ENCODE measurements around the gene SNAI3.

SNAI3 gene

DNA sequence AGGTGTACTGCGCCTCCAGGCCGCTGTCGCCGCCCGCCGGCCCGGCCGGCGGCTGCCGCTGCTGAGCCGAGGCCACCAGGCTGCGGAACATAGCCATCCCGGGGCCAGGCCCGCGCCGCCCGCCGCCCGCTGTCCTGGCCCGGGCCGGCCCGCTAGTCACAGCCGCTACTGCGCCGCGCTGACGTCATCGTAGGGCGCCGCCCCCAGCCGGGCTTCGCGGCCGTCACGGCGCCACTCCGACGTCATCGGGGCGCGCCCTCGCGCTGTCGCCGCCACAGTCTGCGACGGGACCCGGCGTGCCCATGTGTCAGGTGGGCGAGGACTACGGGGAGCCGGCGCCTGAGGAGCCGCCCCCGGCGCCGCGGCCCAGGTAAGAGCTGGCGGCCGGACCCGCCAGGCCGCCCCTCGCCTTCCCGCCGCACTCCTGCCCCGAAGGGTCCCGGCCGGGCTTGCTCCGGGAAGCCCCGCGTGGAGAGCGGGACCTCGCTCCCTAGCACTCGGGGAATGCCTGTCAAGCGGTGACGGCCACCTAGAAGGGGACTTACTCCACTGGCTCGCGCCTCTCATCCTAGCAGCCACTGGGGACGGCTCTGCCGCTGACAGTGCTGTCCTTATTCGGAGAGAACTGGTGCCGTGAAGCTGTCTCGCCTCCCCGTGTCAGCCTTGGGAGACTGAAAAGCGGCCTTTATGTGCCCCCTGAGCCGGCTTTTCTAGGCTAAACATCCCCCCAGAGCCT, 20.1 kb upstream of the SNAI3 start, which contains the start of the genes CTU2 and RNF166:
Gene CTU2 (plus strand): TSS at position 275 of the 736 bp plus-strand sequence. CDS start 28 bp downstream, at position 303.
Gene RNF166 (minus strand): TSS at position 180 of the 736 bp plus-strand sequence. CDS start 83 bp downstream, at position 97.
- TF ChIP-seq, protein P1, sequence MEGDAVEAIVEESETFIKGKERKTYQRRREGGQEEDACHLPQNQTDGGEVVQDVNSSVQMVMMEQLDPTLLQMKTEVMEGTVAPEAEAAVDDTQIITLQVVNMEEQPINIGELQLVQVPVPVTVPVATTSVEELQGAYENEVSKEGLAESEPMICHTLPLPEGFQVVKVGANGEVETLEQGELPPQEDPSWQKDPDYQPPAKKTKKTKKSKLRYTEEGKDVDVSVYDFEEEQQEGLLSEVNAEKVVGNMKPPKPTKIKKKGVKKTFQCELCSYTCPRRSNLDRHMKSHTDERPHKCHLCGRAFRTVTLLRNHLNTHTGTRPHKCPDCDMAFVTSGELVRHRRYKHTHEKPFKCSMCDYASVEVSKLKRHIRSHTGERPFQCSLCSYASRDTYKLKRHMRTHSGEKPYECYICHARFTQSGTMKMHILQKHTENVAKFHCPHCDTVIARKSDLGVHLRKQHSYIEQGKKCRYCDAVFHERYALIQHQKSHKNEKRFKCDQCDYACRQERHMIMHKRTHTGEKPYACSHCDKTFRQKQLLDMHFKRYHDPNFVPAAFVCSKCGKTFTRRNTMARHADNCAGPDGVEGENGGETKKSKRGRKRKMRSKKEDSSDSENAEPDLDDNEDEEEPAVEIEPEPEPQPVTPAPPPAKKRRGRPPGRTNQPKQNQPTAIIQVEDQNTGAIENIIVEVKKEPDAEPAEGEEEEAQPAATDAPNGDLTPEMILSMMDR (IDR thresholded peaks at IDR 0.05) = no peak

DNA sequence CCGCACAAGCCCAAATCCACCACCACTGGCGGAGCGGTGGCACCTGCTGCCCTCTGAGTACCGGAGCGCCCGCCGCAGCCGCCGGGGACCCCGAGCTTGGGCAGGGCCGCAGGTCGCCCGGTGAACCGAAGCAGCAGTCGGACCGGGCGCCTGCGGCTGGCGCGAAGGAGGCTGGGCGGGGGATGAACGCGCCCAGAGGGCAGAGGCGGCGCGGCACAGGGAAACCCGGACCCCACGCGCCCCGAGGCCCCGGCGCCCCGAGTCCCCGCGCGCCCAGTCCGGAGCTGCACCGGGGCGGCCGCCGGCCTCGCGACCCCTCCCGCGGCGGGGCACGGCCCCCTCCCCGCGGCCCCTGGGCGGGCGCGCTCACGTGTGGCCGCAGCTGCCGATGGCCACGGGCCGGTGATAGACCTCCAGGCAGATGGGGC, 19.5 kb upstream of the SNAI3 start:
- TF ChIP-seq, protein P1 (IDR thresholded peaks at IDR 0.05) = no peak

DNA sequence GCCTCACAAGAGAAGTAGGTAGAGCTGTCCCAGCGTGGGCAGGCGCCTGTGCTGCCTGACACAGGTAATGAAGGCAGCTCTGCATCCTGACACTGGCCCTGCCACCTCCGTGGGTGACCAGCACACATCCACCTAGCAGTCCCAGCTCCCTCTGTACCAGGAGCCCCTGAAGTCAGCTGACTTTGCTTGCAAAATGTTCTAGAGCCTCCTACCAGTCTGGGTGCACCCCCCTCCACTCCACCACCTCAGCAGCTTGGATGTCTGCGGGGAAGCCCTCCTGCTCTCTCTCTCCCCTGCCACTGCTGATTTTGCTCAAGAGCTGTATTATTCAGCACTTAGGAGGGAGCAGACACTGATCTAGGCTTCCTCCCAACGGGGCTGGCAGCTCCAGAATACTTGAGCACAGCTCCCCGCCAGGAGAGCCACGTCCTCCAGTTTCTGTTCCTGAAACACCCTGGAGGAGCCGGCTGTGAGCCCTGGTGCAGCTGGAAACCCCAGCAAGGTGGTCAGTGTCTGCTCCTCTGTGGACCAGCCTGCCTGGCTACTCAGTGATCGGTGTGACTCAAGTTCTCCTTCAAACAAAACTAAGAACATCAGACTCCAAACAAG, 18.9 kb upstream of the SNAI3 start:
- TF ChIP-seq, protein P1 (IDR thresholded peaks at IDR 0.05) = no peak

DNA sequence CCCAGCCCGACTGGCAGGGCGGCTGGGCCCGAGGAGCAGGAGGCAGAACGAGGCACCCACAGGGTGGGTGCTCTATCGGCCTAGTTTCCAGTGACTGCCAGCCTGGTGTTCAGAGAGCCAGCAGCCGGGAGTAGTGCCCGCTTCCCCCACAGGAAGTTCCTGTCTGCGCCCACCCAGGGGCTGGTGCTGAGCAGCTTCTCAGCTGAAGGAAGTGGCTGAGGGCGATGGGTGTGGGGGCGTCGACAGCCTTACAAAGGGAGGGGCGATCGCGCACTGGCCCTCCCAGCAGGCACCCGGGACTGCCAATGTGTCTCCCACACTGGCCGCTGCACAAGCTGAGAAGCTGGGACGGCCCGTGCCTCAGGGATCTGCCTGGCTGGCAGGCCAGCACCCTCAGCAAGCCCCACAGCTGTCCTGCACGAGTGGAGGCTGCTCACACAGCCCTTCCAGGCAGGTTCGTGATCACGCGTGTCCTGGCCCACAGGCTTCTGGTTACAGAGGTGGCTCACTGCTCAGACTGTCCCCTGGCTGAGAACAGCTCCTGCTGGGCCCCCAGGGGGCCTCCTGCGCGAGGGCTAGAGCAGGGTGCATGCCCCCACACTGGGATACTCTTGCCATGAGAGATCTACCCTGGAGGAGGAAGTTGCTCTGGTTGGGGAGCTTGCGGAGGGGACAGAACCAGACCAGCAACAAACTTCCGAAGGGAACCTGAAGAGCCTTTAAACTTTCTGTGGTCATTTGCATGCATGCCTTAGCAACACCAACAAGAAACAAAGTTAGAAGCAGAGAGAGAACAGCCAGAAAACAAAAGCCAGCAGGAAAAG, 17.4 kb upstream of the SNAI3 start:
- TF ChIP-seq, protein P1 (IDR thresholded peaks at IDR 0.05) = no peak

DNA sequence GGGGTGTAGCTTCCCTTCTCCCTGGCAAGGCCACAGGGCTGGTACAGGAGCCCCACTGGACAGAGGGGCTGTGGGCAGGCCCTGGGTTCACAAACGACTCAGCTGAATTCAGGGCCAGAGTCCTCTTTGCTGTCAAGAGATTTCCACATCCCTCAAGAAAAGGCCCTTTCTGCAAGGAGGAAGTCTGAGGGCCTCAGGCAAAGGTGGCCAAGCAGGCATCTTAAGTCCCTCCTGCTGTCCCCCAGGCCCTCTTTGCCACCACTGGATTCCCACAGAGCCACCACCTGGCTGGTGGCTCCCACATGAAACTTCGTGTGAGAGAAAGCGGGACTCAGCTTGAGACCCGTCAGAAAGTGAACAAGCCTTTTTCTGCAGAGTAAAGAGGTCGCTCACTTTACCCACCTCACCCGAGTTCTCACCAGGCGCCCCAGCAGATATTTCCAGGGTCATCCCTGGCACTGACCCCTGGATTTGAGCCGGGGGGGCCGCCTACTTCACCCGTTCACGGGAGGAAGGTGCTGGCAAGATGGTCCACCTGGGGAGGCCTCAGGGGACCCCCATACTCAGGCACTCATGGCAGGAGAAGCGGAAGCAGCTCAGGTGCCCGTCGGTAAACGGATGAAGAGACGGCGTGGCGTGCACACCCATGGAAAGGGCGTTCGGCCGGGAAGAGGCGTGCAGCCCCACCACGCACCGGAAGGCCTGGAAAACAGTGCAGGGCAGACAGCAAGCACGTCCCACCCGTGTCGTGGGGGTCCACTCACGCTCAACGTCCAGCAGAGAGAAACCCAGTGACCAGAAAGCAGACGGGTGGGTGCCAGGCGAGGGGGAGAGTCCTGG, 16.3 kb upstream of the SNAI3 start:
- TF ChIP-seq, protein P1 (IDR thresholded peaks at IDR 0.05) = no peak

DNA sequence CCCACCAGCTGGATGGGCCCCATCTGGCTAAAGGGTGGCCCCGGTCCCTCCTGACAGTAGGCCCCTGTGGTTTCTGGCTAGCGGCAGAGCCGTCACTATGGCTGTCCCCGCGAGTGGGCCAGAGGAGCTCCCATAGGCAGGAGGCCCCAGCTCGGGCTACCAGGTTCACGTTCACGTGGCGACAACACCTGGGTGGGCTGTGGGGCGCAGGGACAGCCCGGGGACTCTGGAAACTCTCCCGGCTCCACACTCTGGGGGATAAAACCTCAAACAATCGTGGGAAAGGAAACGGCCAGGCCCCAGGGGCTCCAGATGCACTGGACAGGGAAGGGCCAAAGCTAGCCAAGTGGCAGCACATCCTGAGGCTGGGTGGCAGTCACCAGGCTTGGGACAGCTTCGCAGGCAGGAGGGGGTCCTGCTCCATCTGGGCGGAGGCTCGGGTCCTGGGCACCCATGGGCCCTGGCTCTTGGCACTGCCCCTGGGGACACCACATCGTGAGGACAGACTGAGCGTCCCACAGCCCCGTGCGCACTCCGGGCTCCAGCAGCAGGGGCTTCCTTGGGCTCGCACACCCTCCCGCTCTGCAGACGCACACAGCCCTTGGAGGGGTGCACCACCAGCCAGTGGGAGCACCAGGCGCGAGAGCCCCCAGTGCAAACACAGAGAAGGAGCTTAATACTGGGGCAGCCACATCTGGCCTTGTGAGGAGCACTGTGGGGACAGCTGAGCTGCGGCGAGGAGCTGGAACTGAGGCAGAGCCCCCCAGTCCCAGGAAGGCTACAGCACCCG, 15.5 kb upstream of the SNAI3 start:
- TF ChIP-seq, protein P1 (IDR thresholded peaks at IDR 0.05) = no peak

Data from LNCAP (cell line).